WTC11 (cell line): ENCODE measurements around the gene CTNNA2.

Experiments
- MLX ChIP-seq: sonication (generic); formaldehyde crosslinking; IDR thresholded peaks from 2 replicates; pipeline ENCODE4 v1.8.1; 2023; ENCODE audit warnings: mild to moderate bottlenecking, missing genetic modification reagents, moderate library complexity
- NR2C2 ChIP-seq: sonication (generic); formaldehyde crosslinking; IDR thresholded peaks from 2 replicates; pipeline ENCODE4 v1.8.0; 2022; ENCODE audit warnings: mild to moderate bottlenecking, missing genetic modification reagents
- SP1 ChIP-seq: sonication (generic); formaldehyde crosslinking; conservative IDR thresholded peaks from 2 replicates; pipeline ENCODE4 v1.8.1; 2022; ENCODE audit warnings: missing genetic modification reagents
- TCF7 ChIP-seq: sonication (generic); formaldehyde crosslinking; IDR thresholded peaks from 2 replicates; pipeline ENCODE4 v1.8.0; 2022; ENCODE audit warnings: mild to moderate bottlenecking, low read depth, missing genetic modification reagents, moderate library complexity
- USF2 ChIP-seq: sonication (generic); formaldehyde crosslinking; IDR thresholded peaks from 2 replicates; pipeline ENCODE4 v1.8.1; 2023; ENCODE audit warnings: mild to moderate bottlenecking, missing genetic modification reagents, moderate library complexity
- ZNF138 ChIP-seq: sonication (generic); formaldehyde crosslinking; conservative IDR thresholded peaks from 2 replicates; pipeline ENCODE4 v1.8.1; 2022; ENCODE audit warnings: mild to moderate bottlenecking, moderate library complexity, missing genetic modification reagents

GRCh38 chr2:80139001-80139400 is 626.1 kb downstream of the CTNNA2 start:
- TF ChIP-seq USF2 (CRISPR knock-in tag) (no peak), NR2C2 (CRISPR knock-in tag) (no peak), TCF7 (no peak), ZNF138 (CRISPR knock-in tag) (no peak), SP1 (no peak), MLX (CRISPR knock-in tag) (no peak)
